Activated CD4-positive, alpha-beta memory T cell treated with anti-CD3 and anti-CD28 coated beads for 36 hours (primary cell): ENCODE results near the gene FAM237A. TPM values are rescaled to one million over a fixed set of nuclear protein-coding genes. Genes with fewer than 3 reads are reported as not detected.

Experiments used
- CTCF ChIA-PET: fragments of 350-600 bp; sonication (Branson Sonifier 250); formaldehyde crosslinking; loops from one replicate; lab custom pipeline; 2021; ENCODE audit warnings: antibody characterized with exemption, inconsistent platforms; lab: Charles Lee
- POLR2A ChIA-PET: fragments of 350-600 bp; sonication (Branson Sonifier 250); formaldehyde crosslinking; loops from one replicate; lab custom pipeline; 2021; ENCODE audit warnings: antibody characterized with exemption; lab: Charles Lee
- DNase-seq: peaks from one replicate; pipeline ENCODE4 v3.0.0-alpha.2; 2020
- H3K27ac Mint-ChIP-seq: one replicate; pipeline ENCODE4 v1.8.0; 2021; ENCODE audit warnings: mixed read lengths
- H3K27me3 Mint-ChIP-seq: one replicate; pipeline ENCODE4 v1.8.0; 2021; ENCODE audit warnings: mixed read lengths
- H3K36me3 Mint-ChIP-seq: one replicate; pipeline ENCODE4 v1.8.0; 2021; ENCODE audit warnings: mixed read lengths
- H3K4me1 Mint-ChIP-seq: one replicate; pipeline ENCODE4 v1.8.0; 2021; ENCODE audit warnings: low read depth, mixed read lengths
- H3K4me3 Mint-ChIP-seq: one replicate; pipeline ENCODE4 v1.8.0; 2021; ENCODE audit warnings: mild to moderate bottlenecking, mixed read lengths
- H3K9me3 Mint-ChIP-seq: one replicate; pipeline ENCODE4 v1.8.0; 2021; ENCODE audit warnings: mixed read lengths
- intact Hi-C: fragments of 100-400 bp; cut with micrococcal nuclease; formaldehyde crosslinking; loops from one replicate; pipeline ENCODE4 v1.15.1; 2023
- total RNA-seq, 2 experiments: library from RNA; stranded (reverse); gene quantifications; one replicate each; pipeline ENCODE4 v1.2.3, GENCODE V29; 2021

Gene FAM237A
- total RNA-seq, 2 experiments from 2014 or later, result not detected

GRCh38 chr2:206693399-206694137 is 51.3 kb downstream of the FAM237A start:
- Mint-ChIP-seq H3K4me3 (no peak overlapping the region), H3K9me3 (no peaks in the 10 kb centered on the region), H3K36me3 (no peaks in the 10 kb centered on the region), H3K27ac (no peak overlapping the region), H3K4me1 (peaks cover 3% of the 10 kb centered on the region), H3K27me3 (no peaks in the 10 kb centered on the region)
- intact Hi-C loops, result loop anchor here (1.0 to 10.0 kb wide), 5 partner anchors 74 to 782 kb away; partner anchors contain the start of genes FASTKD2 and MDH1B
- ChIA-PET CTCF (interaction anchor here (0.6 to 2.6 kb wide), 5 partner anchors 35 to 779 kb away, joined by 3 to 33 read pairs (median 4); no protein-coding TSS in a partner anchor), POLR2A (no interaction called here)
- DNase-seq, result no peak

- Mint-ChIP-seq H3K9me3 (no peaks in the 10 kb centered on the region), H3K4me1 (peaks cover 3% of the 10 kb centered on the region), H3K4me3 (no peak overlapping the region), H3K36me3 (no peaks in the 10 kb centered on the region), H3K27me3 (peaks cover 11% of the 10 kb centered on the region), H3K27ac (no peak overlapping the region)
- no peak for DNase-seq
- CTCF ChIA-PET, result interaction anchor here (0.8 to 1.9 kb wide), 4 partner anchors 30 to 291 kb away, joined by 3 to 6 read pairs (median 3); no protein-coding TSS in a partner anchor
- POLR2A ChIA-PET, result no interaction called here
- intact Hi-C loops, result loop anchor here (10.0 kb wide), 1 partner anchor 288 kb away; no protein-coding TSS in a partner anchor
Observed at GRCh38 chr2:206696910-206697309, 54.6 kb downstream of the FAM237A start.

GRCh38 chr2:206698811-206699210 is 56.5 kb downstream of the FAM237A start:
- Mint-ChIP-seq H3K27me3 (peaks cover 19% of the 10 kb centered on the region), H3K4me1 (peaks cover 3% of the 10 kb centered on the region), H3K27ac (no peak overlapping the region), H3K4me3 (no peak overlapping the region), H3K9me3 (no peaks in the 10 kb centered on the region), H3K36me3 (no peaks in the 10 kb centered on the region)
- no peak for DNase-seq
- ChIA-PET POLR2A (no interaction called here), CTCF (interaction anchor here (0.6 to 1.0 kb wide), 3 partner anchors 22 to 1342 kb away, joined by 3 to 5 read pairs (median 3); no protein-coding TSS in a partner anchor)
- intact Hi-C loops, result loop anchor here (10.0 kb wide), 1 partner anchor 286 kb away; no protein-coding TSS in a partner anchor

Other genes starting within 250 kb of the FAM237A start
- gene ADAM23, start 199.0 kb upstream of the FAM237A start, total RNA-seq, result 1 to 10 TPM; 1.8 to 2.3 TPM
- not detected for gene DYTN, start 75.9 kb downstream of the FAM237A start, total RNA-seq
- under 1 TPM; 0.74 to 0.87 TPM for gene MDH1B, start 122.8 kb downstream of the FAM237A start, total RNA-seq
- 10 to 100 TPM; 31.3 to 32.0 TPM for gene FASTKD2, start 123.1 kb downstream of the FAM237A start, total RNA-seq